Neural cell (in vitro differentiated cells): ENCODE measurements around the gene GID4.

Experiments used
- EP300 ChIP-seq: fragments of 450-650 bp; conservative IDR thresholded peaks from 2 replicates; pipeline ENCODE4 v1.6.1; 2014; ENCODE audit warnings: antibody characterized with exemption, mild to moderate bottlenecking, moderate library complexity; ENCODE audit not compliant: poor library complexity, severe bottlenecking
- EZH2 ChIP-seq: fragments of 200-600, 300-800 bp; shearing (Covaris generic), sonication (generic); IDR thresholded peaks from 2 replicates; pipeline ENCODE4 v1.6.1; 2014; ENCODE audit warnings: antibody characterized with exemption, low read length, borderline replicate concordance, mild to moderate bottlenecking; ENCODE audit not compliant: insufficient read depth, poor library complexity, severe bottlenecking
- MXI1 ChIP-seq: fragments of 450-650 bp; conservative IDR thresholded peaks from 2 replicates; pipeline ENCODE4 v1.6.1; 2014; ENCODE audit warnings: antibody characterized with exemption, mild to moderate bottlenecking; ENCODE audit not compliant: poor library complexity, severe bottlenecking
- POLR2AphosphoS5 ChIP-seq: IDR thresholded peaks from 2 replicates; pipeline ENCODE4 v1.6.1; 2012
- SMC3 ChIP-seq: fragments of 450-650 bp; conservative IDR thresholded peaks from 2 replicates; pipeline ENCODE4 v1.6.1; 2014; ENCODE audit warnings: antibody characterized with exemption, mild to moderate bottlenecking, moderate library complexity; ENCODE audit not compliant: poor library complexity
- TAF1 ChIP-seq: IDR thresholded peaks from 2 replicates; pipeline ENCODE4 v1.6.1; 2012; ENCODE audit warnings: low read depth
- TF ChIP-seq, protein P1 (sequence below): fragments of 450-650 bp; IDR thresholded peaks from 2 replicates; pipeline ENCODE4 v1.5.1; 2014; ENCODE audit warnings: antibody characterized with exemption, mild to moderate bottlenecking, moderate library complexity; ENCODE audit not compliant: poor library complexity, severe bottlenecking
- TF ChIP-seq, protein P2 (sequence below): IDR thresholded peaks from 2 replicates; pipeline ENCODE4 v1.6.1; 2012; ENCODE audit warnings: borderline replicate concordance

DNA sequence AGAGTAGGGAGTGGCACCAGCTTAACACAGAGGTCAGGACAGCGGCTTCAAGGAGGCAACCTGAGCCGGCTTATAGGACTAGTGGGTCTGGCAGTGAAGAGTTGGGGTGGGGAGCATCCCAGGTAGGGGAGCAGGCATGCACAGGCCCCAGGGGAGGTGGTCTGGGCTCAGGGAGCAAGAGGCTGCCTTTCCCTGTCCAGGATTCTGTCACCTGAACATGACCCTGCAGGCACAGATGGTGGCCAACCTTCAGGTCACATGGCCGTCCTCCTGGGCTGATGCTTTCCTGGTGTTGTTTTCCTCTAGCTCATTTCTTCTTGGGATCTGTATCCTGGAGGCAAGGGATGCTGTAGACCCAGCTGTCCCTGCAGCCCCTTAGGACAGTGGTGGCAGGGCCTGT is 65.8 kb downstream of the GID4 start:
- TF ChIP-seq, protein P1, sequence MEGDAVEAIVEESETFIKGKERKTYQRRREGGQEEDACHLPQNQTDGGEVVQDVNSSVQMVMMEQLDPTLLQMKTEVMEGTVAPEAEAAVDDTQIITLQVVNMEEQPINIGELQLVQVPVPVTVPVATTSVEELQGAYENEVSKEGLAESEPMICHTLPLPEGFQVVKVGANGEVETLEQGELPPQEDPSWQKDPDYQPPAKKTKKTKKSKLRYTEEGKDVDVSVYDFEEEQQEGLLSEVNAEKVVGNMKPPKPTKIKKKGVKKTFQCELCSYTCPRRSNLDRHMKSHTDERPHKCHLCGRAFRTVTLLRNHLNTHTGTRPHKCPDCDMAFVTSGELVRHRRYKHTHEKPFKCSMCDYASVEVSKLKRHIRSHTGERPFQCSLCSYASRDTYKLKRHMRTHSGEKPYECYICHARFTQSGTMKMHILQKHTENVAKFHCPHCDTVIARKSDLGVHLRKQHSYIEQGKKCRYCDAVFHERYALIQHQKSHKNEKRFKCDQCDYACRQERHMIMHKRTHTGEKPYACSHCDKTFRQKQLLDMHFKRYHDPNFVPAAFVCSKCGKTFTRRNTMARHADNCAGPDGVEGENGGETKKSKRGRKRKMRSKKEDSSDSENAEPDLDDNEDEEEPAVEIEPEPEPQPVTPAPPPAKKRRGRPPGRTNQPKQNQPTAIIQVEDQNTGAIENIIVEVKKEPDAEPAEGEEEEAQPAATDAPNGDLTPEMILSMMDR = no peak
- TF ChIP-seq SMC3 (no peak), TAF1 (no peak), EZH2 (no peak), MXI1 (no peak), POLR2AphosphoS5 (no peak), EP300 (no peak)
- TF ChIP-seq, protein P2, sequence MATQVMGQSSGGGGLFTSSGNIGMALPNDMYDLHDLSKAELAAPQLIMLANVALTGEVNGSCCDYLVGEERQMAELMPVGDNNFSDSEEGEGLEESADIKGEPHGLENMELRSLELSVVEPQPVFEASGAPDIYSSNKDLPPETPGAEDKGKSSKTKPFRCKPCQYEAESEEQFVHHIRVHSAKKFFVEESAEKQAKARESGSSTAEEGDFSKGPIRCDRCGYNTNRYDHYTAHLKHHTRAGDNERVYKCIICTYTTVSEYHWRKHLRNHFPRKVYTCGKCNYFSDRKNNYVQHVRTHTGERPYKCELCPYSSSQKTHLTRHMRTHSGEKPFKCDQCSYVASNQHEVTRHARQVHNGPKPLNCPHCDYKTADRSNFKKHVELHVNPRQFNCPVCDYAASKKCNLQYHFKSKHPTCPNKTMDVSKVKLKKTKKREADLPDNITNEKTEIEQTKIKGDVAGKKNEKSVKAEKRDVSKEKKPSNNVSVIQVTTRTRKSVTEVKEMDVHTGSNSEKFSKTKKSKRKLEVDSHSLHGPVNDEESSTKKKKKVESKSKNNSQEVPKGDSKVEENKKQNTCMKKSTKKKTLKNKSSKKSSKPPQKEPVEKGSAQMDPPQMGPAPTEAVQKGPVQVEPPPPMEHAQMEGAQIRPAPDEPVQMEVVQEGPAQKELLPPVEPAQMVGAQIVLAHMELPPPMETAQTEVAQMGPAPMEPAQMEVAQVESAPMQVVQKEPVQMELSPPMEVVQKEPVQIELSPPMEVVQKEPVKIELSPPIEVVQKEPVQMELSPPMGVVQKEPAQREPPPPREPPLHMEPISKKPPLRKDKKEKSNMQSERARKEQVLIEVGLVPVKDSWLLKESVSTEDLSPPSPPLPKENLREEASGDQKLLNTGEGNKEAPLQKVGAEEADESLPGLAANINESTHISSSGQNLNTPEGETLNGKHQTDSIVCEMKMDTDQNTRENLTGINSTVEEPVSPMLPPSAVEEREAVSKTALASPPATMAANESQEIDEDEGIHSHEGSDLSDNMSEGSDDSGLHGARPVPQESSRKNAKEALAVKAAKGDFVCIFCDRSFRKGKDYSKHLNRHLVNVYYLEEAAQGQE = no peak
